ENCODE results near the gene GAREM1. TPM values are rescaled to one million over a fixed set of nuclear protein-coding genes. Genes with fewer than 3 reads are reported as not detected.

Gene GAREM1
- total and polyA plus RNA-seq, 4 donors = 3.0 to 13.7 (median 8.5) TPM

- DNase-seq = no peak
- 85 to 87% methylated on average over 7 of the region's 7 CpGs for WGBS, 2 donors
- Histone ChIP-seq H3K27ac (ENCODE audit: low read depth in 1 of 2, low read length in 1 of 2) (no peak overlapping the region), H3K36me3 (ENCODE audit: control insufficient read depth in 4 of 4, insufficient read depth in 4 of 4, low read length in 4 of 4) (no peaks in the 10 kb centered on the region), H3K9me3 (ENCODE audit: control insufficient read depth in 4 of 4, insufficient read depth in 3 of 4, low read length in 3 of 4) (no peaks in the 10 kb centered on the region), H3K4me1 (ENCODE audit: control insufficient read depth in 5 of 5, insufficient read depth in 5 of 5, low read length in 5 of 5) (peaks cover 0 to 16% (median 0%) of the 10 kb centered on the region in 5 donors), H3K27me3 (ENCODE audit: control insufficient read depth in 3 of 3, insufficient read depth in 3 of 3, low read length in 2 of 3) (no peaks in the 10 kb centered on the region), H3K4me3 (no peak overlapping the region), H3K9ac (ENCODE audit: insufficient read depth in 1 of 2, low read length in 2 of 2) (no peak overlapping the region)
- no peak for ATAC-seq (ENCODE audit: insufficient read depth, low FRiP score)
- no peak for TF ChIP-seq CTCF (IDR thresholded peaks at IDR 0.05; ENCODE audit: control extremely low read depth, extremely low read depth)
Observed at GRCh38 chr18:32333781-32334180, 136.9 kb downstream of the GAREM1 start.

- WGBS, 2 donors = 90 to 91% methylated on average over 5 of the region's 5 CpGs
- H3K27me3 ChIP-seq (ENCODE audit: control insufficient read depth in 3 of 3, insufficient read depth in 3 of 3, low read length in 2 of 3) = no peaks in the 10 kb centered on the region
- H3K4me3 ChIP-seq = no peak overlapping the region
- no peak overlapping the region for H3K27ac ChIP-seq (ENCODE audit: low read depth in 1 of 2, low read length in 1 of 2)
- no peak overlapping the region for H3K9ac ChIP-seq (ENCODE audit: insufficient read depth in 1 of 2, low read length in 2 of 2)
- ATAC-seq (ENCODE audit: insufficient read depth, low FRiP score) = no peak
- no peak for DNase-seq
- no peaks in the 10 kb centered on the region for H3K9me3 ChIP-seq (ENCODE audit: control insufficient read depth in 4 of 4, insufficient read depth in 3 of 4, low read length in 3 of 4)
- no peaks in the 10 kb centered on the region for H3K36me3 ChIP-seq (ENCODE audit: control insufficient read depth in 4 of 4, insufficient read depth in 4 of 4, low read length in 4 of 4)
- no peak for TF ChIP-seq CTCF (IDR thresholded peaks at IDR 0.05; ENCODE audit: control extremely low read depth, extremely low read depth)
- H3K4me1 ChIP-seq (ENCODE audit: control insufficient read depth in 5 of 5, insufficient read depth in 5 of 5, low read length in 5 of 5) = peaks cover 0 to 12% (median 0%) of the 10 kb centered on the region in 5 donors
Observed at GRCh38 chr18:32332708-32333107, 138.0 kb downstream of the GAREM1 start.

- Histone ChIP-seq H3K27me3 (ENCODE audit: control insufficient read depth in 3 of 3, insufficient read depth in 3 of 3, low read length in 2 of 3) (no peaks in the 10 kb centered on the region), H3K36me3 (ENCODE audit: control insufficient read depth in 4 of 4, insufficient read depth in 4 of 4, low read length in 4 of 4) (no peaks in the 10 kb centered on the region), H3K4me1 (ENCODE audit: control insufficient read depth in 5 of 5, insufficient read depth in 5 of 5, low read length in 5 of 5) (peaks cover 0 to 20% (median 5%) of the 10 kb centered on the region in 5 donors), H3K9ac (ENCODE audit: insufficient read depth in 1 of 2, low read length in 2 of 2) (no peak overlapping the region), H3K9me3 (ENCODE audit: control insufficient read depth in 4 of 4, insufficient read depth in 3 of 4, low read length in 3 of 4) (no peaks in the 10 kb centered on the region), H3K4me3 (no peak overlapping the region), H3K27ac (ENCODE audit: low read depth in 1 of 2, low read length in 1 of 2) (no peak overlapping the region)
- no peak for TF ChIP-seq CTCF (IDR thresholded peaks at IDR 0.05; ENCODE audit: control extremely low read depth, extremely low read depth)
- no peak for ATAC-seq (ENCODE audit: insufficient read depth, low FRiP score)
- no peak for DNase-seq
- 92 to 94% methylated on average over 4 of the region's 4 CpGs for WGBS, 2 donors
Observed at GRCh38 chr18:32328974-32329373, 141.7 kb downstream of the GAREM1 start.

GRCh38 chr18:32328379-32328778, 142.3 kb downstream of the GAREM1 start:
- WGBS, 2 donors = 82 to 94% methylated on average over 1 of the region's 1 CpG

More at GRCh38 chr18:32328379-32328778, 142.3 kb downstream of the GAREM1 start:
- H3K4me3 ChIP-seq = no peak overlapping the region
- H3K9ac ChIP-seq (ENCODE audit: insufficient read depth in 1 of 2, low read length in 2 of 2) = no peak overlapping the region
- no peak overlapping the region for H3K27ac ChIP-seq (ENCODE audit: low read depth in 1 of 2, low read length in 1 of 2)
- H3K27me3 ChIP-seq (ENCODE audit: control insufficient read depth in 3 of 3, insufficient read depth in 3 of 3, low read length in 2 of 3) = no peaks in the 10 kb centered on the region
- no peak for DNase-seq
- H3K4me1 ChIP-seq (ENCODE audit: control insufficient read depth in 5 of 5, insufficient read depth in 5 of 5, low read length in 5 of 5) = peaks cover 0 to 16% (median 5%) of the 10 kb centered on the region in 5 donors
- no peak for TF ChIP-seq CTCF (IDR thresholded peaks at IDR 0.05; ENCODE audit: control extremely low read depth, extremely low read depth)
- H3K36me3 ChIP-seq (ENCODE audit: control insufficient read depth in 4 of 4, insufficient read depth in 4 of 4, low read length in 4 of 4) = no peaks in the 10 kb centered on the region
- no peak for ATAC-seq (ENCODE audit: insufficient read depth, low FRiP score)
- no peaks in the 10 kb centered on the region for H3K9me3 ChIP-seq (ENCODE audit: control insufficient read depth in 4 of 4, insufficient read depth in 3 of 4, low read length in 3 of 4)

Data from lung (tissue), 12 donors.